Measurements from ENCODE around the gene GNB1.

DNA sequence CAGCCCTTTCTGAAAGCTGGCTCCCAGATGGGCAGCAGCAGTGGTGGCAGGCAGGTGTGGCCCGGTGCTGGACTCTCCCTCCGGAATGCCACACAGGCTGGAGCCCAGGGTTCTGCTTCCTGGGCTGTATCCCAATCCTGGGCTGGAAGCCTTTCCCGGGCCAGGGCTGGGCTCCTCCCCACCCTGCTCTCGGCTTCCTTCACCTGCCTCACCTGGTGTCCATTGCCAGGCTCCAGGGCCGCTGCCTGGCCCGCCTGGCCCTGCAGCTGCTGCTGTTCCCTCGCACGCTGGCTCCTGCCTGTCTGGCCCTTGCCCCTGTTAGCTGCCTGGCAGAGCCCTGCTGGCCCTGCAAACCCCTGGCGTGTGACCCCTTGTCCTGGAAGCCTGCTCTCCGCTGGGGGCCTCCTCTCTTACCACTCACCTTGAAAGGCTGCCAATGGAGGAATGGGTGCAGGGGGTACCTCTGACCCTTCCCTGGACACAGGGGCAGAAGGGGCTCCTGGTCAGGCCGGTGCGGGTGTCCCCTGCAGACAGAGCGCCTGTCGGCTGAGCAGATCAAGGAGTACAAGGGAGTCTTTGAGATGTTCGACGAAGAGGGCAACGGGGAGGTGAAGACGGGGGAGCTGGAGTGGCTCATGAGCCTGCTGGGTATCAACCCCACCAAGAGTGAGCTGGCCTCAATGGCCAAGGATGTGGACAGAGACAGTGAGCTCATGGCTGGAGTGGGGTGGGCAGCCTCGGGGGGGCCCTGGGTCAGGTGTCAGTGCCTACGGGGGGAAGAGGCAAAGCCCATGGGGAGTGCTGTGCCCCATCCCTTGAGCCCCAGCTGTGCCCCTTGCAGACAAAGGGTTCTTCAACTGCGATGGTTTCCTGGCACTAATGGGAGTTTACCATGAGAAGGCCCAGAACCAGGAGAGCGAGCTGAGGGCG lies 25.3 kb upstream of the GNB1 start:
- TF ChIP-seq POLR2A (IDR thresholded peaks at IDR 0.05; ENCODE audit: low read length) (no peak), GATA1 (IDR thresholded peaks at IDR 0.05; ENCODE audit: low read depth, low read length) (no peak)

All from erythroblast (primary cell).